Parietal lobe (tissue), 1 donor: Measurements from ENCODE around the gene AP1S3. TPM values are rescaled to one million over a fixed set of nuclear protein-coding genes. Genes with fewer than 3 reads are reported as not detected.

ENCODE experiments used
- total RNA-seq: library from RNA; depleted of rRNA; stranded (reverse); fragments of >200 nt; gene quantifications from one replicate; pipeline ENCODE4 v1.2.3, GENCODE V29; 2014

AP1S3 gene
- 8.5 TPM for total RNA-seq

GRCh38 chr2:223837287-223838061 is at the start of gene AP1S3:
Gene AP1S3 (minus strand): TSS chr2:223837582. CDS start chr2:223837450, 132 bp downstream.

Other genes starting within 250 kb of the AP1S3 start
- 50.7 TPM for gene SCG2, start 235.2 kb downstream of the AP1S3 start, total RNA-seq
- 53.2 TPM for gene WDFY1, start 107.8 kb upstream of the AP1S3 start, total RNA-seq
- 43.8 TPM for gene MRPL44, start 119.9 kb upstream of the AP1S3 start, total RNA-seq
- 48.8 TPM for gene SERPINE2, start 201.7 kb upstream of the AP1S3 start, total RNA-seq